ENCODE measurements around the gene PDE4B.

GRCh38 chr1:65827346-65827745, 34.7 kb downstream of the PDE4B start:
- TF ChIP-seq POLR2AphosphoS5 (IDR thresholded peaks at IDR 0.05) (no peak), CTCF (IDR thresholded peaks at IDR 0.05) (no peak), POLR2A (IDR thresholded peaks at IDR 0.05; ENCODE audit: low read depth) (no peak), EP300 (IDR thresholded peaks at IDR 0.05) (no peak)

Data from esophagus muscularis mucosa (tissue), 4 donors.